ENCODE measurements around the gene MBOAT1.

The MBOAT1 gene, protein sequence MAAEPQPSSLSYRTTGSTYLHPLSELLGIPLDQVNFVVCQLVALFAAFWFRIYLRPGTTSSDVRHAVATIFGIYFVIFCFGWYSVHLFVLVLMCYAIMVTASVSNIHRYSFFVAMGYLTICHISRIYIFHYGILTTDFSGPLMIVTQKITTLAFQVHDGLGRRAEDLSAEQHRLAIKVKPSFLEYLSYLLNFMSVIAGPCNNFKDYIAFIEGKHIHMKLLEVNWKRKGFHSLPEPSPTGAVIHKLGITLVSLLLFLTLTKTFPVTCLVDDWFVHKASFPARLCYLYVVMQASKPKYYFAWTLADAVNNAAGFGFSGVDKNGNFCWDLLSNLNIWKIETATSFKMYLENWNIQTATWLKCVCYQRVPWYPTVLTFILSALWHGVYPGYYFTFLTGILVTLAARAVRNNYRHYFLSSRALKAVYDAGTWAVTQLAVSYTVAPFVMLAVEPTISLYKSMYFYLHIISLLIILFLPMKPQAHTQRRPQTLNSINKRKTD

DNA sequence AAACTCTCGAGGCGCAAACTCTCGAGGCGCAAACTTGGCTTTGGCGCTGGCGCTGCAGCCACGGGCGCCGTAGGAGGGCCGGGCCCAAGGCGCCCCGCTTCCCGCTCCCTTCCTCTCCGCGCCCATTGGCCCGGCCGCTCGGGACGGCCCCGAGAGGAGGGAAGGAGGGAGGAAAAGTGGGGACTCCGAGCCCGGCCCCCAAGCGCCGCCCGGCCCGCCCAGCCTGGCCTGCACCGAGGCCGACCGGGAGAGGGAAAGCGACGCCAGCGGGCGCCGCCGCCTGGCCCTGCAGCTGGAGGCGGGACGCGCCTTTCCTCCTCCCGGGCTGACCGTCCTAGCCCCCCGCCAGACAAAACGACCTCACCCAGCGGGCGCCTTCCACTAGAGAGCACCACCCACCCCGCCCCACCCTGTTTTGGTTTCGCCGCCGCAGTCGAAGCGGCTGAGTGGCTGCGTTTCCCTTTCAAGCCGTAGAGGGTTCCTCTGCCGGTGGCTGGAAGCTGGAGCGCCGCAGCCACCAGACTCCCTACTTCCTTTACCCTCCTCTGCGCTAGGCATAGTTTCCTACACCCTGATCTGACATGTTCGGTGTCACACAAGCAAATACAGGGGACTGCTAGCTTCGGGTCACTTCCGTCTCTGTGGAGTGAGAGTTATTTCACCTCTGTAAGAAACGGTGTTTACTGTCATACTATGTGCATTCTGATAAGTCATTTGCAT is at the start of gene MBOAT1:
TSS of gene MBOAT1 (minus strand) at position 78 of the 720 bp plus-strand sequence. CDS start 235 bp downstream, outside the sequence.
- peak; percentile 55 for DNase-seq (ENCODE audit: low read depth, low spot score)
- peaks cover 6% of the 10 kb centered on the region for H3K4me1 ChIP-seq (ENCODE audit: control insufficient read depth, insufficient read depth, low read length)
- H3K9me3 ChIP-seq (ENCODE audit: control insufficient read depth, insufficient read depth, low read length), result no peaks in the 10 kb centered on the region
- H3K27me3 ChIP-seq (ENCODE audit: control insufficient read depth, insufficient read depth, low read length), result no peaks in the 10 kb centered on the region
- WGBS (ENCODE audit: insufficient coverage, insufficient read length), result no CpG with 5 or more reads among the region's 60 CpGs
- H3K27ac ChIP-seq (ENCODE audit: low read length), result no peak within 1 kb of the TSS
- peak within 1 kb of the TSS; percentile 82; the same call in 1 of the 2 replicates for H3K4me3 ChIP-seq (ENCODE audit: low read length)
- H3K36me3 ChIP-seq (ENCODE audit: control insufficient read depth, insufficient read depth, low read length), result no peaks in the 10 kb centered on the region

DNA sequence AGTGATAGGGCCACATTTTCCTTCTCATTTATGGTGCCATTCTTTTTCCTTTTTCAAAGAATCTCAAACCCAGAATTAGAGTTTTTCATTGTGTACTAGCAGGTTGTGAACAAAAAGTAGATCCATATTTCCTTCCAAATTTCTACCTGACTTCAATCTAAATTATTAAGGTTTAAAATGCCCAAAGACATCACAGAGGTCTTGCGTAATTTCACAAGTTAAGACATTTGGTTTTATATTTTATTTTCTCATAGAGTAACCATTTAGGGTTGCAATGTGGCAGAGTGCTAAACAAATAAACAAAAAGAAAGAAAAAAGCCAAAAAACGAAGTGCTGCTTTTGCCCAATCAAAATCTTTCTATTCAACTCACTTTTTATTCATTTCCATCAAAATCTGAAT is 49.4 kb upstream of the MBOAT1 start:
- Histone ChIP-seq H3K36me3 (ENCODE audit: control insufficient read depth, insufficient read depth, low read length) (no peaks in the 10 kb centered on the region), H3K27me3 (ENCODE audit: control insufficient read depth, insufficient read depth, low read length) (no peaks in the 10 kb centered on the region), H3K9me3 (ENCODE audit: control insufficient read depth, insufficient read depth, low read length) (no peaks in the 10 kb centered on the region), H3K27ac (ENCODE audit: low read length) (no peak overlapping the region), H3K4me3 (ENCODE audit: low read length) (no peak overlapping the region), H3K4me1 (ENCODE audit: control insufficient read depth, insufficient read depth, low read length) (no peaks in the 10 kb centered on the region)
- no peak for DNase-seq (ENCODE audit: low read depth, low spot score)
- WGBS (ENCODE audit: insufficient coverage, insufficient read length), result no CpG with 5 or more reads among the region's 2 CpGs

- Histone ChIP-seq H3K27ac (ENCODE audit: low read length) (no peak overlapping the region), H3K9me3 (ENCODE audit: control insufficient read depth, insufficient read depth, low read length) (no peaks in the 10 kb centered on the region), H3K27me3 (ENCODE audit: control insufficient read depth, insufficient read depth, low read length) (no peaks in the 10 kb centered on the region), H3K4me1 (ENCODE audit: control insufficient read depth, insufficient read depth, low read length) (no peaks in the 10 kb centered on the region), H3K36me3 (ENCODE audit: control insufficient read depth, insufficient read depth, low read length) (no peaks in the 10 kb centered on the region), H3K4me3 (ENCODE audit: low read length) (no peak overlapping the region)
- DNase-seq (ENCODE audit: low read depth, low spot score), result no peak
- no CpG with 5 or more reads among the region's 7 CpGs for WGBS (ENCODE audit: insufficient coverage, insufficient read length)
Measured at GRCh38 chr6:20260360-20260759, 48.1 kb upstream of the MBOAT1 start.

- H3K27me3 ChIP-seq (ENCODE audit: control insufficient read depth, insufficient read depth, low read length), result no peaks in the 10 kb centered on the region
- no peaks in the 10 kb centered on the region for H3K9me3 ChIP-seq (ENCODE audit: control insufficient read depth, insufficient read depth, low read length)
- H3K27ac ChIP-seq (ENCODE audit: low read length), result no peak overlapping the region
- WGBS (ENCODE audit: insufficient coverage, insufficient read length), result no CpG with 5 or more reads among the region's 48 CpGs
- no peak overlapping the region for H3K4me3 ChIP-seq (ENCODE audit: low read length)
- no peaks in the 10 kb centered on the region for H3K36me3 ChIP-seq (ENCODE audit: control insufficient read depth, insufficient read depth, low read length)
- no peak for DNase-seq (ENCODE audit: low read depth, low spot score)
- no peaks in the 10 kb centered on the region for H3K4me1 ChIP-seq (ENCODE audit: control insufficient read depth, insufficient read depth, low read length)
Measured at GRCh38 chr6:20259316-20260049, 47.2 kb upstream of the MBOAT1 start.

GRCh38 chr6:20255428-20255827 is 43.2 kb upstream of the MBOAT1 start:
- Histone ChIP-seq H3K27ac (ENCODE audit: low read length) (no peak overlapping the region), H3K36me3 (ENCODE audit: control insufficient read depth, insufficient read depth, low read length) (no peaks in the 10 kb centered on the region), H3K4me3 (ENCODE audit: low read length) (no peak overlapping the region), H3K9me3 (ENCODE audit: control insufficient read depth, insufficient read depth, low read length) (no peaks in the 10 kb centered on the region), H3K4me1 (ENCODE audit: control insufficient read depth, insufficient read depth, low read length) (no peaks in the 10 kb centered on the region), H3K27me3 (ENCODE audit: control insufficient read depth, insufficient read depth, low read length) (no peaks in the 10 kb centered on the region)
- DNase-seq (ENCODE audit: low read depth, low spot score), result no peak

DNA sequence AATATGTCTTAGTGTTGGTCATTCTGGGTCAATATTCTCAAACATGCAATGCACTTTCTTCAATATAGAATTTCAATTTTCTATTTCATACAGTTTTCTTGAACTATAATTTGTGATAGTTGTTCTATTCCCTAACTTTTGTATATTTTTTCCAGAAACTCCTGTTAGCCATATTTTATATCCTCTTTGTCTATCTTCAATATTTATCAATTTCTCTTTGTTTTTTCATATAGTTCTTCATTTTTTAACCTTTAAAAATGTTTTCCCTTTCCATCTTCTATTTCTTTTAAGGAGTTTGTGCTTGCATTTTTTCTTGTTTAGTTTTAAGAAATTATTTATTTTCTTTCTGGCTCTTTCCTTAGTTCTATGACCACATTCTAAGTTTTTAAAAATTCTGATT is 42.0 kb upstream of the MBOAT1 start:
- H3K9me3 ChIP-seq (ENCODE audit: control insufficient read depth, insufficient read depth, low read length), result no peaks in the 10 kb centered on the region
- no peak overlapping the region for H3K4me3 ChIP-seq (ENCODE audit: low read length)
- DNase-seq (ENCODE audit: low read depth, low spot score), result no peak
- H3K36me3 ChIP-seq (ENCODE audit: control insufficient read depth, insufficient read depth, low read length), result no peaks in the 10 kb centered on the region
- H3K27ac ChIP-seq (ENCODE audit: low read length), result no peak overlapping the region
- no peaks in the 10 kb centered on the region for H3K27me3 ChIP-seq (ENCODE audit: control insufficient read depth, insufficient read depth, low read length)
- H3K4me1 ChIP-seq (ENCODE audit: control insufficient read depth, insufficient read depth, low read length), result no peaks in the 10 kb centered on the region

GRCh38 chr6:20253021-20253420 is 40.8 kb upstream of the MBOAT1 start:
- H3K4me3 ChIP-seq (ENCODE audit: low read length), result no peak overlapping the region
- WGBS (ENCODE audit: insufficient coverage, insufficient read length), result no CpG with 5 or more reads among the region's 2 CpGs
- no peak for DNase-seq (ENCODE audit: low read depth, low spot score)
- H3K27me3 ChIP-seq (ENCODE audit: control insufficient read depth, insufficient read depth, low read length), result no peaks in the 10 kb centered on the region
- no peaks in the 10 kb centered on the region for H3K36me3 ChIP-seq (ENCODE audit: control insufficient read depth, insufficient read depth, low read length)
- H3K4me1 ChIP-seq (ENCODE audit: control insufficient read depth, insufficient read depth, low read length), result no peaks in the 10 kb centered on the region
- no peak overlapping the region for H3K27ac ChIP-seq (ENCODE audit: low read length)
- no peaks in the 10 kb centered on the region for H3K9me3 ChIP-seq (ENCODE audit: control insufficient read depth, insufficient read depth, low read length)

DNA sequence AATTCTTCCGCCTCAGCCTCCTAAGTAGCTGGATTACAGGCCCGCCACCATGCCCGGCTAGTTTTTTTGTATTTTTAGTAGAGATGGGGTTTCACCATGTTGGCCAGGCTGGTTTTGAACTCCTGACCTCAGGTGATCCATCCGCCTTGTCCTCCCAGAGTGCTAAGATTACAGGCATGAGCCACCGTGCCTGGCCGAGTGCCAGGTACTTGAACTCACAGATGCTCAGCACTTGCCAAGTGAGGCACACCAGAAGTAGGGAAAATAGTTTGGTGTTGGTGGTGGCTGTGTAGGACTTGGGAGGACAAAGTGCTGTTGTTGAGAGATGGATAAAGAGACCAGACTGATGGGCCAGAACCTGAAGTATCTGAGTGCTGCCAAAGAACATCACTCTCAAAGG is 40.0 kb upstream of the MBOAT1 start:
- no CpG with 5 or more reads among the region's 6 CpGs for WGBS (ENCODE audit: insufficient coverage, insufficient read length)
- Histone ChIP-seq H3K36me3 (ENCODE audit: control insufficient read depth, insufficient read depth, low read length) (no peaks in the 10 kb centered on the region), H3K27me3 (ENCODE audit: control insufficient read depth, insufficient read depth, low read length) (no peaks in the 10 kb centered on the region)

GRCh38 chr6:20251525-20251924 is 39.3 kb upstream of the MBOAT1 start:
- Histone ChIP-seq H3K27me3 (ENCODE audit: control insufficient read depth, insufficient read depth, low read length) (no peaks in the 10 kb centered on the region), H3K9me3 (ENCODE audit: control insufficient read depth, insufficient read depth, low read length) (no peaks in the 10 kb centered on the region), H3K4me1 (ENCODE audit: control insufficient read depth, insufficient read depth, low read length) (no peaks in the 10 kb centered on the region), H3K27ac (ENCODE audit: low read length) (no peak overlapping the region), H3K4me3 (ENCODE audit: low read length) (no peak overlapping the region), H3K36me3 (ENCODE audit: control insufficient read depth, insufficient read depth, low read length) (no peaks in the 10 kb centered on the region)
- no CpG with 5 or more reads among the region's 5 CpGs for whole genome bisulfite sequencing (ENCODE audit: insufficient coverage, insufficient read length)
- DNase-seq (ENCODE audit: low read depth, low spot score), result no peak

More for the DNA sequence above, 40.0 kb upstream of the MBOAT1 start:
- Histone ChIP-seq H3K9me3 (ENCODE audit: control insufficient read depth, insufficient read depth, low read length) (no peaks in the 10 kb centered on the region), H3K4me3 (ENCODE audit: low read length) (no peak overlapping the region), H3K4me1 (ENCODE audit: control insufficient read depth, insufficient read depth, low read length) (no peaks in the 10 kb centered on the region), H3K27ac (ENCODE audit: low read length) (no peak overlapping the region)
- no peak for DNase-seq (ENCODE audit: low read depth, low spot score)

- no peaks in the 10 kb centered on the region for H3K27me3 ChIP-seq (ENCODE audit: control insufficient read depth, insufficient read depth, low read length)
- WGBS (ENCODE audit: insufficient coverage, insufficient read length), result no CpG with 5 or more reads among the region's 2 CpGs
- H3K27ac ChIP-seq (ENCODE audit: low read length), result no peak overlapping the region
- no peaks in the 10 kb centered on the region for H3K9me3 ChIP-seq (ENCODE audit: control insufficient read depth, insufficient read depth, low read length)
- H3K4me3 ChIP-seq (ENCODE audit: low read length), result no peak overlapping the region
- DNase-seq (ENCODE audit: low read depth, low spot score), result no peak
- H3K36me3 ChIP-seq (ENCODE audit: control insufficient read depth, insufficient read depth, low read length), result no peaks in the 10 kb centered on the region
- no peaks in the 10 kb centered on the region for H3K4me1 ChIP-seq (ENCODE audit: control insufficient read depth, insufficient read depth, low read length)
Measured at GRCh38 chr6:20246125-20246524, 33.9 kb upstream of the MBOAT1 start.
